Measurements from ENCODE around the gene SLC30A10. TPM values are rescaled to one million over a fixed set of nuclear protein-coding genes. Genes with fewer than 3 reads are reported as not detected.
"Not testable (repeated sequence)": the region's sequence is repeated elsewhere in the genome, so short reads cannot be mapped to it uniquely, and the experiment has no call there.

The SLC30A10 gene
- total RNA-seq, 1 donor from 2014 or later, result 0.09 TPM

DNA sequence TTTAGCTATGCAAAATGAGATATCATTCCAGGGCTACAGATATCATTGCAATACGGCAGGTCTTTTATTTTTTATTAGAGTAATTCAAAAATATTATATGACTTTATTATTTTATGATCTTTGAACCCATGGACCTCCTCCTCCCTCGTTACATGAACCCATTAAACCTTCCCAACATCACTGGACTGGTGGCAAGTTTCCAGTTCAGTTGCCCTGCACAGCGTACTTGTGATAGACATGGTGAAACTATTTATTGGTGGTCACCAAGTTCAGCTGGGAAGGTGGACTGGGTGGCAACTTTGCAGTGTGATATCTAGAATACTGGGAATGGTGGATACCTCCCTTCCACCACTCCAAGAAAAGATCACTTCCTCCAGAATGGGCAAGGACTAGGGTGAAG, 52.5 kb downstream of the SLC30A10 start:
- H3K27me3 Mint-ChIP-seq (ENCODE audit: insufficient read depth, low read depth), result no peaks in the 10 kb centered on the region
- peaks cover 18% of the 10 kb centered on the region for H3K4me1 ChIP-seq

DNA sequence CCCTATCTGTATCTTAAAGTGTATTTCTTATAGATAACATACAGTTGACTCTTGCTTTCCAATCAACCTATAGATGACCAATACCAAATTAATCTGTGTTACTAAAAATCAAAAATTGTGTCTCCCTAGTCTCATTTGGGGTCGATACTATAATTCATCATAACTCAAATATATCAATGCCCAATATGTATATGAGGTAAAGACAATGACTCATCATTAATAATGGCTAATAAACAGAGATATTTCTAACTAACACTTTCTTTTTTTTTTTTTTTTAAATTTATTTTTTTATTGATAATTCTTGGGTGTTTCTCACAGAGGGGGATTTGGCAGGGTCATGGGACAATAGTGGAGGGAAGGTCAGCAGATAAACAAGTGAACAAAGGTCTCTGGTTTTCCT, 55.8 kb downstream of the SLC30A10 start:
- not testable (repeated sequence) for H3K9ac ChIP-seq; H3K27ac ChIP-seq; H3K9me3 Mint-ChIP-seq; H3K9me3 ChIP-seq (ENCODE audit: low read depth); H2AFZ ChIP-seq (replicated peaks); DNase-seq (ENCODE audit: low spot score); H3K4me3 ChIP-seq; H3F3A ChIP-seq (ENCODE audit: low read depth); H3K79me2 ChIP-seq (ENCODE audit: low read depth); H4K20me1 ChIP-seq (ENCODE audit: low read depth); H3K36me3 Mint-ChIP-seq; H3K4me3 Mint-ChIP-seq; H3K27me3 Mint-ChIP-seq (ENCODE audit: insufficient read depth, low read depth); H3K27ac Mint-ChIP-seq; H3K36me3 ChIP-seq
- H3K27me3 ChIP-seq, result peaks cover 58% of the 10 kb centered on the region
- peaks cover 18% of the 10 kb centered on the region for H3K4me1 ChIP-seq
- peak overlapping the region; percentile 43 for H3K4me2 ChIP-seq
- H3K4me1 Mint-ChIP-seq, result peaks cover 19% of the 10 kb centered on the region

More for the DNA sequence above, 52.5 kb downstream of the SLC30A10 start:
- H3K4me2 ChIP-seq, result no peak overlapping the region
- H3K9ac ChIP-seq, result no peak overlapping the region
- peaks cover 59% of the 10 kb centered on the region for H3K27me3 ChIP-seq
- H3K9me3 ChIP-seq (ENCODE audit: low read depth), result no peaks in the 10 kb centered on the region
- H3K9me3 Mint-ChIP-seq, result no peaks in the 10 kb centered on the region
- H3F3A ChIP-seq (ENCODE audit: low read depth), result no peaks in the 10 kb centered on the region
- no peaks in the 10 kb centered on the region for H3K36me3 ChIP-seq
- no peaks in the 10 kb centered on the region for H3K36me3 Mint-ChIP-seq
- no peak overlapping the region for H3K4me3 ChIP-seq
- H2AFZ ChIP-seq (replicated peaks), result no peak overlapping the region
- H3K27ac Mint-ChIP-seq, result no peak overlapping the region
- no peak overlapping the region for H3K27ac ChIP-seq
- no peak overlapping the region for H3K4me3 Mint-ChIP-seq
- H3K79me2 ChIP-seq (ENCODE audit: low read depth), result no peaks in the 10 kb centered on the region
- H4K20me1 ChIP-seq (ENCODE audit: low read depth), result no peaks in the 10 kb centered on the region
- H3K4me1 Mint-ChIP-seq, result peaks cover 22% of the 10 kb centered on the region
- no peak for DNase-seq (ENCODE audit: low spot score)
- TF ChIP-seq EZH2 (IDR thresholded peaks at IDR 0.05) (no peak), EZH2phosphoT487 (IDR thresholded peaks at IDR 0.05) (no peak)
- TF ChIP-seq, protein P1, sequence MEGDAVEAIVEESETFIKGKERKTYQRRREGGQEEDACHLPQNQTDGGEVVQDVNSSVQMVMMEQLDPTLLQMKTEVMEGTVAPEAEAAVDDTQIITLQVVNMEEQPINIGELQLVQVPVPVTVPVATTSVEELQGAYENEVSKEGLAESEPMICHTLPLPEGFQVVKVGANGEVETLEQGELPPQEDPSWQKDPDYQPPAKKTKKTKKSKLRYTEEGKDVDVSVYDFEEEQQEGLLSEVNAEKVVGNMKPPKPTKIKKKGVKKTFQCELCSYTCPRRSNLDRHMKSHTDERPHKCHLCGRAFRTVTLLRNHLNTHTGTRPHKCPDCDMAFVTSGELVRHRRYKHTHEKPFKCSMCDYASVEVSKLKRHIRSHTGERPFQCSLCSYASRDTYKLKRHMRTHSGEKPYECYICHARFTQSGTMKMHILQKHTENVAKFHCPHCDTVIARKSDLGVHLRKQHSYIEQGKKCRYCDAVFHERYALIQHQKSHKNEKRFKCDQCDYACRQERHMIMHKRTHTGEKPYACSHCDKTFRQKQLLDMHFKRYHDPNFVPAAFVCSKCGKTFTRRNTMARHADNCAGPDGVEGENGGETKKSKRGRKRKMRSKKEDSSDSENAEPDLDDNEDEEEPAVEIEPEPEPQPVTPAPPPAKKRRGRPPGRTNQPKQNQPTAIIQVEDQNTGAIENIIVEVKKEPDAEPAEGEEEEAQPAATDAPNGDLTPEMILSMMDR (IDR thresholded peaks at IDR 0.05), result no peak

DNA sequence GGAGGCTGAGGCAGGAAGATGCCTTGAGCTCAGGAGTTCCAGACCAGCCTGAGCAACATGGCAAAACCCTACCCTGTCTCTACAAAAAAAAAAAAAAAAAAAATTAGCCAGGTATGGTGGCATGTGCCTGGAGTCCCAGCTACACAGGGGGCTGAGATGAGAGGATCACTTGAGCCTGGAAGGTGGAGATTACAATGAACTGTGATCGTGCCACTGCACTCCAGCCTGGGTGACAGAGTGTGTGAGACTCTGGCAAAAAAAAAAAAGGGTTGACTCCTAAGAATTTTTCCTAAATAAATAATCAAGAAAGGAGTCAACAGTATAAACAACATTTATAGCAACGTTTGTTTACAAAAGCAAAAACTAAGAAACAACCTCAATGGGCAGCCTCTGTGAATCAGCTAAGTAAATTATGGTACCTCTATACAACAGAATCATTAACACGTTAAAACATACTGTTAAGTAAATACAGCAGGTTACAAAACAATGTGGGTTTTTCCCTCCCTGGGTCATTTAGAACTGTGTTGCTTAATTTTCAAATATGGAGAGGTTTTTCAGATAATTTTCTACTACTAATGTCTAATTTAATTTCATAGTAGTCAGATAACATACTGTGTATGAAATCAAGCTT, 56.8 kb downstream of the SLC30A10 start:
- Histone ChIP-seq H3K27ac (no peak overlapping the region), H3K4me3 (no peak overlapping the region), H3K4me1 (peaks cover 18% of the 10 kb centered on the region), H3K4me2 (no peak overlapping the region), H3K27me3 (peaks cover 50% of the 10 kb centered on the region), H2AFZ (replicated peaks) (no peak overlapping the region), H4K20me1 (ENCODE audit: low read depth) (no peaks in the 10 kb centered on the region), H3K79me2 (ENCODE audit: low read depth) (no peaks in the 10 kb centered on the region), H3K36me3 (no peaks in the 10 kb centered on the region), H3K9ac (no peak overlapping the region), H3K9me3 (ENCODE audit: low read depth) (no peaks in the 10 kb centered on the region), H3F3A (ENCODE audit: low read depth) (no peaks in the 10 kb centered on the region)
- Mint-ChIP-seq H3K4me3 (no peak overlapping the region), H3K27me3 (ENCODE audit: insufficient read depth, low read depth) (peaks cover 2% of the 10 kb centered on the region), H3K36me3 (no peaks in the 10 kb centered on the region), H3K9me3 (no peaks in the 10 kb centered on the region), H3K27ac (no peak overlapping the region), H3K4me1 (peaks cover 19% of the 10 kb centered on the region)
- DNase-seq (ENCODE audit: low spot score), result no peak
- TF ChIP-seq, protein P1 (IDR thresholded peaks at IDR 0.05), result no peak
- TF ChIP-seq EZH2phosphoT487 (IDR thresholded peaks at IDR 0.05) (no peak), EZH2 (IDR thresholded peaks at IDR 0.05) (no peak)

DNA sequence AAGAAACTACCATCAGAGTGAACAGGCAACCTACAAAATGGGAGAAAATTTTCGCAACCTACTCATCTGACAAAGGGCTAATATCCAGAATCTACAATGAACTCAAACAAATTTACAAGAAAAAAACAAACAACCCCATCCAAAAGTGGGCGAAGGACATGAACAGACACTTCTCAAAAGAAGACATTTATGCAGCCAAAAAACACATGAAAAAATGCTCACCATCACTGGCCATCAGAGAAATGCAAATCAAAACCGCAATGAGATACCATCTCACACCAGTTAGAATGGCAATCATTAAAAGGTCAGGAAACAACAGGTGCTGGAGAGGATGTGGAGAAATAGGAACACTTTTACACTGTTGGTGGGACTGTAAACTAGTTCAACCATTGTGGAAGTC, 59.7 kb downstream of the SLC30A10 start:
- not testable (repeated sequence) for H3K27me3 Mint-ChIP-seq (ENCODE audit: insufficient read depth, low read depth); H3K27ac ChIP-seq; H3K36me3 Mint-ChIP-seq; H3K36me3 ChIP-seq; H4K20me1 ChIP-seq (ENCODE audit: low read depth); H3K4me3 ChIP-seq; H3K27ac Mint-ChIP-seq; DNase-seq (ENCODE audit: low spot score); H3K4me2 ChIP-seq; H3K79me2 ChIP-seq (ENCODE audit: low read depth); H3K9ac ChIP-seq; H2AFZ ChIP-seq (replicated peaks); H3K4me3 Mint-ChIP-seq; H3F3A ChIP-seq (ENCODE audit: low read depth); H3K9me3 ChIP-seq (ENCODE audit: low read depth); H3K9me3 Mint-ChIP-seq
- H3K4me1 Mint-ChIP-seq, result peaks cover 14% of the 10 kb centered on the region
- peaks cover 18% of the 10 kb centered on the region for H3K4me1 ChIP-seq
- peaks cover 38% of the 10 kb centered on the region for H3K27me3 ChIP-seq

Small RNA genes within 50 kb of the gene (small RNA-seq; reads per million reads assigned to genes)
- gene RF00012, result not detected

Other genes with a start within 250 kb of the SLC30A10 start
- gene EPRS1, start 117.9 kb upstream of the SLC30A10 start, total RNA-seq (ENCODE audit: low replicate concordance), result 67.1 and 92.9 TPM in 2 replicates
- 18.0 and 33.1 TPM in 2 replicates for gene BPNT1, start 161.2 kb upstream of the SLC30A10 start, total RNA-seq (ENCODE audit: low replicate concordance)
- gene IARS2, start 165.6 kb upstream of the SLC30A10 start, total RNA-seq (ENCODE audit: low replicate concordance), result 69.4 and 100 TPM in 2 replicates